NB4 (cell line): ENCODE measurements around the gene SLC35F1.

Source experiments
- CTCF ChIP-seq: IDR thresholded peaks from one replicate; pipeline ENCODE4 v1.5.1; 2012; ENCODE audit warnings: low read depth, low read length
- MAX ChIP-seq: IDR thresholded peaks from 2 replicates; pipeline ENCODE4 v1.6.1; 2011; ENCODE audit warnings: low read depth, low read length
- MYC ChIP-seq: IDR thresholded peaks from 2 replicates; pipeline ENCODE4 v1.6.1; 2011; ENCODE audit warnings: low read depth, low read length
- POLR2A ChIP-seq: IDR thresholded peaks from 2 replicates; pipeline ENCODE4 v1.6.1; 2011; ENCODE audit warnings: mild to moderate bottlenecking; ENCODE audit not compliant: insufficient read length; ENCODE audit errors: extremely low read depth

- TF ChIP-seq CTCF (no peak), POLR2A (no peak), MYC (no peak), MAX (no peak)
These were observed 25.6 kb downstream of the SLC35F1 start for GRCh38 chr6:117932676-117933075.
